GM18519 (cell line): ENCODE results near the gene SEMA4B.
A peak's percentile ranks its signal among the peaks of the same experiment; 100 is the strongest.

ENCODE experiments used
- ATAC-seq: cut with Tn5 transposase; IDR thresholded peaks from one replicate; pipeline ENCODE4 v1.9.1; 2021; ENCODE audit warnings: mild to moderate bottlenecking, moderate library complexity; ENCODE audit not compliant: unreplicated experiment, low FRiP score

SEMA4B gene

DNA sequence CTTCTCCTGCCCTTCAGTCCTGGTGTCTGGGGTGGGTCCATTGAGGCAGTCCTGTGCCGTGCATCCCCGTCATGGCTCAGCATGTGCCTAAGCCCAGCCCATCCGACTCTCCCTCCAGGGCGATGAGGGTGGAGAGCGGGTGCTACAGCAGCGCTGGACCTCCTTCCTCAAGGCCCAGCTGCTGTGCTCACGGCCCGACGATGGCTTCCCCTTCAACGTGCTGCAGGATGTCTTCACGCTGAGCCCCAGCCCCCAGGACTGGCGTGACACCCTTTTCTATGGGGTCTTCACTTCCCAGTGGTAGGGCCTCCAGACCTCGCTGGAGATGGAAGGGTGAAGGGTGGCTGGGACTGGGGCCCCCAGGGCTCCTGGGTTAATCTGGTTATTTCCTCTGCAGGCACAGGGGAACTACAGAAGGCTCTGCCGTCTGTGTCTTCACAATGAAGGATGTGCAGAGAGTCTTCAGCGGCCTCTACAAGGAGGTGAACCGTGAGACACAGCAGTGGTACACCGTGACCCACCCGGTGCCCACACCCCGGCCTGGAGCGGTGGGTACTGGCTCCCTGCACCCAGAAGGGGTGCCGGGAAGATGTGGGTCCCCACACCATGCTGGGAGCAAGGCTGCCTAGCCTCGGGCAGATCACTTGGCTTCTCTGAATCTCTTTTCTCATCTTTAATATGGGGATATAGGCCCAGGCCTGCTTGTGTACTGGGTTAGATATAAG is 22.5 kb downstream of the SEMA4B start:
- no peak for ATAC-seq

DNA sequence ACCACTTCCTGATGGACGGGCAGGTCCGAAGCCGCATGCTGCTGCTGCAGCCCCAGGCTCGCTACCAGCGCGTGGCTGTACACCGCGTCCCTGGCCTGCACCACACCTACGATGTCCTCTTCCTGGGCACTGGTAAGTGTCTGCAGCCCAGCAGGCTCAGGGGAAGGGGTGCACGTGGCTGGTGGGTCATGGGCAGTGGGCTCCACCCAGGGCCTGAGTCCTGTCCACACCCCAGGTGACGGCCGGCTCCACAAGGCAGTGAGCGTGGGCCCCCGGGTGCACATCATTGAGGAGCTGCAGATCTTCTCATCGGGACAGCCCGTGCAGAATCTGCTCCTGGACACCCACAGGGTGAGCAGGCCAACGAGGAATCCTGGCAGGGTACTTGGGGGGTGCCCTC is 23.9 kb downstream of the SEMA4B start:
- no peak for ATAC-seq

DNA sequence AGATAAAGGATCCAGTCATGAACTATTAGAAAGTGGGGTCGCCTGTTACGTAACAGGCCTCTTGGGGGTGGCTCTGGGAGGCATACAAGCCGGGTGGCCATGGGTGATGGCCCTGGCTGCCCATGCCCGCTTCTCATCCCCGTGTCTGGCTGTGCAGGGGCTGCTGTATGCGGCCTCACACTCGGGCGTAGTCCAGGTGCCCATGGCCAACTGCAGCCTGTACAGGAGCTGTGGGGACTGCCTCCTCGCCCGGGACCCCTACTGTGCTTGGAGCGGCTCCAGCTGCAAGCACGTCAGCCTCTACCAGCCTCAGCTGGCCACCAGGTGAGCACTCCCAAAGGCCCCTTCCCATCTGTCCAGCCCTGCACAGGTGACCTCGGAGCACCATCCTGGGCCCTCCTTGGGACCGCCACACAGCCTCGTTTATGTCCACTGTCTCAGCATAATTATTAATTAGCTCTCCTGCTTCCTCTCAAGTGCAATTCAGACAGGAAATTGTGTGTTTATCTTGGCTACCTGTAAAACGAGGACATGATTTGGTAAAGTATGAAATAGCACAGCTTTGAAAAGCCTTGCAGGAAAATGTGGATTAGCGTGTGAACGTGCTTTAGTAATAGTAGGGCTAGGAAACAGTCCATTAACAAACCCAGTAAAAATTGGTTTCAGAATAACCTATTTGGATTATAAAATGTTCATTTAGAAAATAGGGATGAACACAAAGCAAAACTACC is 24.5 kb downstream of the SEMA4B start:
- ATAC-seq, result no peak

DNA sequence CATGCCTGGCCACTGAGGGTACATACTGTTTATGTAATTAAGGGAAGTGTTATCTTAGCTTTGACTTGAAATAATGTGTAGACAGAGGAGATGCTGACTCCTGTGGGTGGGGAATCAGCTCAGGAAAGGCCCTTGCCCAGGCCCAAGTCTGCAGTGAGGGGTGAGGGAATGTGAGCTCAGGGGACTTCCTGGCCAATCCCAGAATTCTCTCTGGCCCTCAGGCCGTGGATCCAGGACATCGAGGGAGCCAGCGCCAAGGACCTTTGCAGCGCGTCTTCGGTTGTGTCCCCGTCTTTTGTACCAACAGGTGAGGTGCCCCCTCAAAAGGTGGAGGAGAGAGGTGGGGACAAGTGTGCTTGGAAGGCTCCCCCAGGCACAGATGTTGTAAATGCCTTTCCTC is 26.2 kb downstream of the SEMA4B start:
- ATAC-seq, result no peak

- no peak for ATAC-seq
Measured at GRCh38 chr15:90227816-90228772, 27.0 kb downstream of the SEMA4B start.

- ATAC-seq, result no peak
Measured at GRCh38 chr15:90228960-90229359, 27.8 kb downstream of the SEMA4B start.

DNA sequence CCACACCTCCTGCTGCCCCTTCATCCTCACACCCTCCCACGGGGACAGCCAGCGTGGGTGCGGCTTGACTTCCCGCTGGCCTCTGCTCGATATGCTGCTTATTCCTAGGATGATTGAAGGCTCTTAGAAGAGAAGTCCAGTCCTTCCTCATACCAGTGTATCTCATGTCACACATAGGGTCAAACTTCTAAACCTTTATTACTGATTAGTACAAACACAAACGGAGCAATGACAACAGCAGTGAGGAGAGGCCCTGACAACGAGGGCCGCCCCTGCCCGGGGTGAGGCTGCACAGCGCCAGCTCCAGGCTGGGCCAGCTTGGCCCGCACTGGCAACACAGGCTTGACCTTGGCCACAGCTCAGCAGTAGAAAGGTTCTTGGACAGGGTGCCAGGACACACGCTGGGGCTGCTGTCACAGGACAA is 29.0 kb downstream of the SEMA4B start:
- ATAC-seq, result no peak

DNA sequence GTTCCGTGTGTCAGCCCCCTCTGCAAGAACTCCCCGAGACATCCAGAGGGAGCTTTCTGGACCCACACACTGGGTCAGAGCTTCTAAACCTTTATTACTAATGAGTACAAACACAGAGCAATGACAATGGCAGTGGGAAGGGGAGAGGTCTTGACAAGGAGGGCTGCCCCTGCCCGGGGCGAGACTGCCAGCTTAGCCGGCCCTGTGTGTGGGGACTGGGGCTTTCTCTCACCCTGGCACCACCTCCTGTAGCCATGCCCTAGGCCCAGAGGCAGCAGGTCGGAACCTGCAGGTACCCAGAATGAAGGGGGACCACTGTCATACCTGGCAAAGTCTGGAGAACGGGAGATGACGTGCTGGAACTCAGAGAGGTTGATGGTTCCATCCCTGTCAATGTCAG is 29.5 kb downstream of the SEMA4B start:
- ATAC-seq, result no peak

DNA sequence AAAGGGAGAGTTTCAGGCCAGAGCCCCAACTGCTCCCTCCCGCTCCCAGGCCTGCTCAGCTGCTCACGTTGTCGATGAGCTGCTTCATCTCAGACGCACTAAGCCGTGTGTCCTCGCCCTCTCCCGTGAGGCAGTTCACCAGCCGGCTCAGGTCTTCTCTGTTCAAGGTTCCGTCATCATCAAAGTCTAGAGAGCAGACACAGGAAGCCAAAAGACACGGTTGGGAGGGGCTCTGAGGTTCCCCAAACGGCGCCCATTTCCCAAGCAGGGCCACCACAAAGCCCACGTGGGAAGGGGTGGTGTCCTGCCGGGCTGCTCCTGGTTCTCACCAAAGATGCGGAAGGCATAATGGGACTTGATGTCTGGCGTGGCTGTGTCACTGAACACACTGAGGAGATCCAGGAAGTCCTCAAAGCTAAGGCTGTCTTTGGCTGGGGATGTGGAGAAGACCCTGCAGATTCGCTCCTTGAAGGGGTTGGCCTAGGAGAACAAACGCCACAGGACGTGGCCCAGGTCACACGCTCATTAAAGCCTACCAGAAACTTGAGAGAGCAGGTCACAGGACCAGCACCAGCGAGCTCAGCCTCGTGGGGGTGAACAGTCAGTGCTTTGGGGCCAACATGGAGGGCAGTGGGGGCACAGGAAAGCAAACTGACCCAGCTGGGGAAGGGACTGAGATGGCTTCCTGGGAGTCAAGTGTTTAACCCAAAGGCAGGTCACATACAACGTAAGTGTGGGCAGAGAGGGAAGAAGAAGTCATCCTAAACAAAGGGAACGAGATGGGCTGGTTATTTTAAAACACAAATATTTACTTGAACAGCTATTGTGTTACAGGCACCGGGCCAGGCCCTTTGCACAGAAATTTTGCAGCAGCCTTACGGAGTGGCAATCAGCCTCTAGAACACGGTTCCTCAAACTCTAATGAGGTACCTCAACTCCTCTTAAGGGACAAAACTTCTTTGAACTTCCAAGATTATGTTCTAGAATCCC is 30.2 kb downstream of the SEMA4B start:
- no peak for ATAC-seq

DNA sequence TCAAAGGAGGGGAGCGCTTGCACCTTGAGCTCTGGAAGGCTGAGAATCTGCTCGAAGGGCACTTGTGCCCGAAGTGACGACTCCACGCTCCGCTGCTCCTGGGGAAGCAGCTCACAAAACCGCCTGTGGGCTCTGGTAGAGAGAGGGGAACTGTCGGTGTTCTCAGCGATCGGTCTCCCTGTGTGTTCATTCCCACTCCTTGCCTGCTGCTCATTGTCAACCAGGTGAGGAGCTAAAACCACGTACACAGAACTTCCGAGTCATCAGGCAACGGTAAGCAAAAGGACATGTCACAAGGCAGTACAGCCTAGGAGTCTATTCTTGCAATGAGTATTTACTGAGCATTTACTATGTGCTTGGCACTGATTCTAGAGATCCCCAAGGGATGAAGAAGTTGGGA is 31.1 kb downstream of the SEMA4B start:
- ATAC-seq, result no peak

DNA sequence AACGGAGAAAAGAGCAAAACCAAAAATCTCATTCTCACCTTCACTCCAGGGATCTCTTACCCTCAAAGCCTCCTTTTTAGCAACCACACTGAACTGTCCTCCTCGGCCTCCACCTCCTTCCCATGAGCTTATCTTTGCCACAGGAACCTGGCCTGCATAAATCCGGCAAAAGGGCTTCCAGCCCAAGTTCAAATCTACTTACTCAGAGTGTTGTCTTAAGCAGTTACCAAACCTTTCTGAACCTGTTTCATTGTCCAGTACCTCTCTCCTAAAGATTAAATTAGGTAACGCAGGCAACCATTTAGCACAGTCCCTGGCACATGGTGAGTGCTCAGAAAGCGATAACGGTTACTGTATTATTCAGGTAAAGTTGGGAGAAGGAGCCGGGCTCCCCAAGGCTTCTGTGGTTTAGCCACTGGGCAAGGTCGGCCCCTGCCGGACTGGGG is 31.8 kb downstream of the SEMA4B start:
- no peak for ATAC-seq

DNA sequence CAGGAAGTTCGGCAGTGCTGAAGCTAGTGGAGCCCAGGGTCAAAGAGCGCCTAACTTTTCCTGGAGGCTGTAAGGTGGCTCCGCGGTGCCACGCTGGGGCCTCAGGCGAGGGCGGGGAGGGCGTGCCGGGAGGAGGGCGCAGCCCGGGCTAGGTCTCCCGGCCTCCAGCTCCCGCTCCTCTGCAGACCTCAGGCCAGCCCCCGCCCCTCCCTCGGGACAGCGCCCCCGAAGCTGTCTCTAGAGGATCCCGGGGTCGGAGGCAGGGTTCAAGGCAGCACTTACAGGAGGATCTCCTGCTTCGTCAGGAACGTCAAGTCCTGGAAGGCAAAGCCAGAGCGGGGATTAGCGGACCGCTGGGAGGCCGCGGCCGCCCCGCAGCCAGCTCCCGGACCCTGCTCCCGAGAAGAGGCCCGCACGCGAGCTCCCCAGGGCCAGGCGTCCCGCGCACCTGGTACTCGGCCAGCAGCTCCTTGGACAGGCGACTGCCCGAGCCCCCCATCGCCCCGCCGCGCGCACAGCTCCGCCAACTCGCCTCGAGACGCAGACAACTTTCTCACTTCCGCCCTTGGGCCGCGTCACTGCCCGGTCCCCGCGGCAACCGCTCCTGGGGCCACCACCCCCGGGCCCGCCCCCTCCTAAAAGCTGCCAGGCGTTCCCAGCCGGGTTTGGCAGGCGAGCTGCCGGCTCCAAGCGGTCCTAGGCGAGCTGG is 32.4 kb downstream of the SEMA4B start, which contains the start of gene CIB1:
Gene CIB1 (minus strand): TSS at position 555 of the 709 bp plus-strand sequence. CDS start 56 bp downstream, at position 499.
- ATAC-seq, result peak; percentile 82

GRCh38 chr15:90234096-90234988 is 33.2 kb downstream of the SEMA4B start, which contains the start of gene GDPGP1:
Gene GDPGP1, plus strand, starts transcription at chr15:90234209. Its CDS starts 6,700 bp downstream, at chr15:90240909.
- peak; percentile 59 for ATAC-seq

- no peak for ATAC-seq
Measured at GRCh38 chr15:90239371-90239770, 38.2 kb downstream of the SEMA4B start.

DNA sequence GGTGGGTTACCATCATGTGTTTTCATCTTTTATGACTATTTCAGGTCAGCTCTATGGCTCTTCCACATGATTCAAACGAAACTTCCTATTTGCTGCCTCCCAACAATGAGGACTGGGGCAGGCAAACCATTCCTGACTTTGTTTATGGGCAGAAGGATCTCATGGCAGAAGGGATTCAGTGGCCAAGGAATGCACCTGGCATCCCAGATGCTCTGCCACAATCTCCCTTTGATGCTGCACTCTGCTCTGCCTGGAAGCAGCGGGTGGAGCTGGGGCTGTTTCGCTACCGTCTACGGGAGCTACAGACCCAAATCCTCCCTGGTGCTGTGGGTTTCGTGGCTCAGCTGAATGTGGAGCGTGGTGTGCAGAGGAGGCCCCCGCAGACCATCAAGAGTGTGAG is 39.7 kb downstream of the SEMA4B start:
- no peak for ATAC-seq

GRCh38 chr15:90241343-90242192 is 40.4 kb downstream of the SEMA4B start:
- no peak for ATAC-seq
